ENCODE measurements around the gene TTLL1.

The TTLL1 gene

DNA sequence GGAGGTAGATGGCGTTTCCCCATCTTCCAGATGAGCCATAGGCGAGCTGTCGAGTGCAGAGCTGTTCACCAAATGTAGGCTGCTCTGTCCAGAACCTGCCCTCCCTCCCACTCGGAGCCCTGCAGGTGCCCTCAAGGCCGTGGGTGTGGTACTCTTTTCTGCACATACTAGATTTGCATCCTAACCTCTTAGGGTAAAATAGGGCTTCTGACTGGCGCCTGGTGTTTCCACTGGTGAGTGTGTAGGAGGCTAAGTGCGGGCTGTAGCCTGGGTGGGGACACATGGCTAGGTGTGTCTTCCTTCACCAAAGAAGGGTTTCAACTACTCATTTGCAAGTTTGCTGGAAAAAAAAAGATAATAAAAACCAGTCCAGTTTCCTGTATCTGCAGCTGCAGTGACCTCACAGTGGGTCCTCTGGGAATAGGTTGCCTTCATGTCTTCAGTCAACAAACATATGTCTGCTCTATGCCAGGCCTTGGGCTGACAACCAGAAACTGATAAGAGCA is 29.8 kb upstream of the TTLL1 start:
- TF ChIP-seq, protein P1, sequence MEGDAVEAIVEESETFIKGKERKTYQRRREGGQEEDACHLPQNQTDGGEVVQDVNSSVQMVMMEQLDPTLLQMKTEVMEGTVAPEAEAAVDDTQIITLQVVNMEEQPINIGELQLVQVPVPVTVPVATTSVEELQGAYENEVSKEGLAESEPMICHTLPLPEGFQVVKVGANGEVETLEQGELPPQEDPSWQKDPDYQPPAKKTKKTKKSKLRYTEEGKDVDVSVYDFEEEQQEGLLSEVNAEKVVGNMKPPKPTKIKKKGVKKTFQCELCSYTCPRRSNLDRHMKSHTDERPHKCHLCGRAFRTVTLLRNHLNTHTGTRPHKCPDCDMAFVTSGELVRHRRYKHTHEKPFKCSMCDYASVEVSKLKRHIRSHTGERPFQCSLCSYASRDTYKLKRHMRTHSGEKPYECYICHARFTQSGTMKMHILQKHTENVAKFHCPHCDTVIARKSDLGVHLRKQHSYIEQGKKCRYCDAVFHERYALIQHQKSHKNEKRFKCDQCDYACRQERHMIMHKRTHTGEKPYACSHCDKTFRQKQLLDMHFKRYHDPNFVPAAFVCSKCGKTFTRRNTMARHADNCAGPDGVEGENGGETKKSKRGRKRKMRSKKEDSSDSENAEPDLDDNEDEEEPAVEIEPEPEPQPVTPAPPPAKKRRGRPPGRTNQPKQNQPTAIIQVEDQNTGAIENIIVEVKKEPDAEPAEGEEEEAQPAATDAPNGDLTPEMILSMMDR (IDR thresholded peaks at IDR 0.05; ENCODE audit: control insufficient read depth, extremely low read depth, insufficient read depth): no peak
- DNase-seq (ENCODE audit: low read depth): no peak
- H3K4me3 ChIP-seq (ENCODE audit: low read depth, low read length): no peak overlapping the region

DNA sequence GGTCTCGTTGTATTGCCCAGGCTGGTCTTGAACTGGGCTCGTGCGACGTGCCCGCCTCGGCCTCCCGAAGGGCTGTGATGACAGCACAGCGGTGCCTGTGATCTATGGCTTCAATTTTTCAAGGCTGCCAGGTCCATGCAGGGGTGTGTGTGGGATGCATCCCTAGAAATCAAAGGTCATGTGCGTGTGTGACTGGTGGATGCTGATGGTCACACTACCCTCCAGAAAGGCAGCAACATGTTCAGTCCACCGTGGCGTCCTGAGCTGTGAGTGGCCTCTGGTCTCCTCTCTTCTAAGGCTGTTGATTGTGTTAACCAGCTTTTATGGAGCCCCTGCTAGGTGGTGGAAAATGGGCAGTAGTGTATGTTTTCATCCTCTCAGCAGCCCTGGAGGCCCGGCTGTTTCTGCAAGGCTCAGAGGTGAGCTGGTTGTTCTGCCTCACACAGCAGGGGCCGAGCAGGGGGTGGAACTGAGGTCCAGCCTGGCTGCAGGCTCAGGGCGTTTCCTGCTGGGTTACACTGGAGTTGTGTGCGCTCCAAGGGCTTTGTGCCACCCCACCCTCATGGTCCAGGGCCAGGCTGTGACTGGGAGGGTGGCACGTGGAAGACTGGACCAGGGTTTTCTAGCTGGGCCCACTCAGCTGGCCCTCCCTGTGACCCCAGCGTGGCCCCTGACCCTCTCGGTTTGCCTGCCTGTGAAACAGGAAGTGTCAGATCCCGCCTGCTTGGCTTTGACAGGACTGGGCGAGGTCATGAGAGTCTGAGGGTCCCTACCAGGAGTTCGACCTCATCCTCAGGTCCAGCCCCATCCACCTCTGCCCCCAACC is 29.0 kb upstream of the TTLL1 start:
- no peak overlapping the region for H3K4me3 ChIP-seq (ENCODE audit: low read depth, low read length)
- DNase-seq (ENCODE audit: low read depth): no peak
- TF ChIP-seq, protein P1 (IDR thresholded peaks at IDR 0.05; ENCODE audit: control insufficient read depth, extremely low read depth, insufficient read depth): no peak

DNA sequence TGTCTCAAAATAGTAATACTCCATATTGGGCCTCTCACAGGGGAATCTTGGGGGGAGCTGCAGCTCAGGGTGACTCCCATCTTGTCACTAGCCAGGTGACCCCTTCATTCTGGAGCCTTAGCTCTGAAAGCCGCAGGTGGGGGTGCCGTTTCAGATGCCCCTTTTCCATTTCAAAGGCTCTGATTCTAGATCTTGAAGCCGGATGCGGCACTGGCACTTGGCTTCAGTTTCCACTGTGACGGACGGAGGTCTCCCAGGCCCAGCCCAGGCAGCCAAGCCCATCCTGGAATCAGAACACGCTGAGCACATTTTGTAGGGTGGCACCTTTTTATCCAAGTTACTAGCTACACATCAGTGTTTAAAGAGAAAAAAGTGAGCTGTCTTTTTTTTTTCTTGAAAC is 27.7 kb upstream of the TTLL1 start:
- no peak for DNase-seq (ENCODE audit: low read depth)
- H3K4me3 ChIP-seq (ENCODE audit: low read depth, low read length): no peak overlapping the region
- TF ChIP-seq, protein P1 (IDR thresholded peaks at IDR 0.05; ENCODE audit: control insufficient read depth, extremely low read depth, insufficient read depth): no peak

DNA sequence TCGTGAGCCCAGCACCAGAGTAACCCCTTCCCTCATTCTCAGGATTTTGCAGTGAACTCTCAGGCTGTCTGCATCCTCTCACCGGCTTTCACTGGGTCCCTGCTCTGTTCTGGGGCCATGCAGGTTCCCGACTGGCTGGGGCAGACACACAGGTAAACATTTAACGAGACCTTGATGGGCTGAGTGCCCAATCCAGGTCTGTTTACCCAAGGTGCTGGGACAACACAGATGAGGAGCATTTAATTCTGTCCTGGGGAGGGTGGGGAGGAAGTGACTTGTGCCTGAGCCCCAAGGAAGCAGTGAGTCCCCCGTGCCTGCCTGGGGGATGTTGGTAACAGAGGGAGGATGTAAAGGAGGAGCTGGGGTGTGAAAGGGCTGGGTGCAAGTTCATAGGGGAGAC is 25.8 kb upstream of the TTLL1 start:
- TF ChIP-seq, protein P1 (IDR thresholded peaks at IDR 0.05; ENCODE audit: control insufficient read depth, extremely low read depth, insufficient read depth): no peak
- peak; percentile 94 for DNase-seq (ENCODE audit: low read depth)
- peak overlapping the region; percentile 26 for H3K4me3 ChIP-seq (ENCODE audit: low read depth, low read length)

- TF ChIP-seq, protein P1 (IDR thresholded peaks at IDR 0.05; ENCODE audit: control insufficient read depth, extremely low read depth, insufficient read depth): no peak
- 0 out of 2 replicates have a peak overlapping the region, but pooled peaks have one; percentile 1 for H3K4me3 ChIP-seq (ENCODE audit: low read depth, low read length)
- DNase-seq (ENCODE audit: low read depth): peak; percentile 82
Measured at GRCh38 chr22:43113526-43114251, 24.5 kb upstream of the TTLL1 start.

GRCh38 chr22:43110927-43111623 is 21.9 kb upstream of the TTLL1 start:
- peak overlapping the region; percentile 81 for H3K4me3 ChIP-seq (ENCODE audit: low read depth, low read length)
- DNase-seq (ENCODE audit: low read depth): no peak
- TF ChIP-seq, protein P1 (IDR thresholded peaks at IDR 0.05; ENCODE audit: control insufficient read depth, extremely low read depth, insufficient read depth): no peak

Measured in LNCaP clone FGC (cell line).